HepG2 (cell line): Measurements from ENCODE around the gene SSBP4. TPM values are rescaled to one million over a fixed set of nuclear protein-coding genes. Genes with fewer than 3 reads are reported as not detected.

ENCODE experiments used
- ATAC-seq: fragments of 200-7000 bp; cut with Tn5 transposase; 3 replicates; pipeline ENCODE4 v1.9.1; 2020; ENCODE audit warnings: mild to moderate bottlenecking, moderate library complexity
- BruUV-seq: library from RNA; stranded (reverse); fragments of 400-500 nt; replicated peaks from 2 replicates; lab custom pipeline; 2021; lab: Mats Ljungman, UMichigan
- CTCF ChIA-PET: fragments of 300-600 bp; formaldehyde crosslinking; extraction: SDS; loops from one replicate; lab custom pipeline; 2021; ENCODE audit warnings: low total read pairs, inconsistent platforms, low intra/inter-chr PET ratio; lab: Yijun Ruan, JAX
- POLR2A ChIA-PET: fragments of 350-600 bp; sonication (Branson Sonifier 250); formaldehyde crosslinking; loops from one replicate; lab custom pipeline; 2020; ENCODE audit warnings: antibody characterized with exemption, inconsistent platforms; lab: Yijun Ruan, JAX
- DNase-seq: peaks from one replicate; pipeline ENCODE4 v3.0.0-alpha.2; 2015; ENCODE audit warnings: low spot score
- FAIRE-seq: peaks from 3 replicates; lab custom pipeline; 2011; peaks lifted over from hg19 to GRCh38; lab: Jason Lieb, UNC
- H2AFZ ChIP-seq: one replicate; pipeline ENCODE4 v1.6.1; 2011; ENCODE audit warnings: low read length, inconsistent platforms
- H3K27ac ChIP-seq: fragments of 300-600 bp; 3 replicates; pipeline ENCODE4 v1.8.0; 2011; ENCODE audit warnings: mixed run types, mild to moderate bottlenecking, mixed read lengths, low read length, inconsistent platforms; ENCODE audit not compliant: insufficient read depth; ENCODE audit errors: extremely low read length
- H3K27me3 ChIP-seq, 2 experiments: fragments of 200-600 bp in 1 of 2; 2 replicates in 1 of 2; 3 replicates in 1 of 2; pipeline versions ENCODE4 v1.6.0 to v1.8.0; 2011; ENCODE audit warnings: low read length in 2 of 2, mild to moderate bottlenecking in 2 of 2, moderate library complexity in 2 of 2, inconsistent platforms in 1 of 2; ENCODE audit not compliant: insufficient read depth in 2 of 2, control insufficient read depth in 1 of 2
- H3K36me3 ChIP-seq, 2 experiments: fragments of 200-600 bp in 1 of 2; replicated peaks in 1 of 2; 2 replicates in 1 of 2; 3 replicates in 1 of 2; pipeline versions ENCODE4 v1.5.1 to v1.8.0; 2011; ENCODE audit warnings: low read length in 2 of 2, inconsistent platforms in 1 of 2; ENCODE audit not compliant: insufficient read depth in 2 of 2, control insufficient read depth in 1 of 2
- H3K4me1 ChIP-seq: 2 replicates; pipeline ENCODE4 v1.5.1; 2012; ENCODE audit warnings: low read length, inconsistent platforms; ENCODE audit not compliant: insufficient read depth
- H3K4me2 ChIP-seq: 2 replicates; pipeline ENCODE4 v1.6.0; 2011; ENCODE audit warnings: low read depth, low read length, inconsistent platforms
- H3K4me3 ChIP-seq, 3 experiments: fragments of 200-600 bp in 1 of 3; sonication (generic), shearing (Covaris generic) in 1 of 3; replicated peaks in 1 of 3; 2 replicates each; pipeline ENCODE4 v1.5.1; 2011 to 2016; ENCODE audit warnings: low read length in 3 of 3, inconsistent platforms in 2 of 3, low read depth in 2 of 3, mild to moderate bottlenecking in 2 of 3, control low read depth in 1 of 3, mixed read lengths in 1 of 3; ENCODE audit not compliant: insufficient read depth in 1 of 3
- H3K79me2 ChIP-seq: one replicate; pipeline ENCODE4 v1.6.1; 2011; ENCODE audit warnings: low read length, inconsistent platforms; ENCODE audit not compliant: insufficient read depth
- H3K9ac ChIP-seq: 2 replicates; pipeline ENCODE4 v1.6.0; 2011; ENCODE audit warnings: mild to moderate bottlenecking, low read depth, low read length, inconsistent platforms; ENCODE audit not compliant: insufficient read depth
- H3K9me3 ChIP-seq: 2 replicates; pipeline ENCODE4 v1.5.1; 2012; ENCODE audit warnings: mild to moderate bottlenecking, low read length
- H4K20me1 ChIP-seq: 2 replicates; pipeline ENCODE4 v1.6.0; 2011; ENCODE audit warnings: inconsistent platforms, mild to moderate bottlenecking, low read length, moderate library complexity; ENCODE audit not compliant: insufficient read depth
- KLF6 ChIP-seq: IDR thresholded peaks from 2 replicates; pipeline ENCODE4 v1.8.0; 2016; ENCODE audit warnings: missing biosample characterization, missing genetic modification reagents
- NCOA2 ChIP-seq: sonication (generic); formaldehyde crosslinking; IDR thresholded peaks from 2 replicates; pipeline ENCODE4 v1.8.0; 2022; ENCODE audit warnings: inconsistent platforms
- NR1H2 ChIP-seq: sonication (generic); formaldehyde crosslinking; IDR thresholded peaks from 2 replicates; pipeline ENCODE4 v1.8.1; 2022; ENCODE audit warnings: low read depth, missing genetic modification reagents, borderline replicate concordance
- PLRG1 ChIP-seq: fragments of 450-650 bp; conservative IDR thresholded peaks from 2 replicates; pipeline ENCODE4 v1.6.1; 2016
- ZNF18 ChIP-seq: sonication (generic); formaldehyde crosslinking; IDR thresholded peaks from 2 replicates; pipeline ENCODE4 v1.8.0; 2022; ENCODE audit warnings: mild to moderate bottlenecking, missing genetic modification reagents; ENCODE audit not compliant: insufficient replicate concordance
- ZNF460 ChIP-seq: sonication (generic); formaldehyde crosslinking; IDR thresholded peaks from 2 replicates; pipeline ENCODE4 v1.5.1; 2020; ENCODE audit warnings: missing genetic modification reagents, mild to moderate bottlenecking, borderline replicate concordance
- ZNF713 ChIP-seq: sonication (generic); formaldehyde crosslinking; IDR thresholded peaks from 2 replicates; pipeline ENCODE4 v1.4.0; 2020; ENCODE audit warnings: mild to moderate bottlenecking, missing genetic modification reagents
- ZSCAN12 ChIP-seq: sonication (generic); formaldehyde crosslinking; IDR thresholded peaks from 2 replicates; pipeline ENCODE4 v1.9.0; 2021; ENCODE audit warnings: mild to moderate bottlenecking, missing genetic modification reagents
- WGBS: methylation state at CpG from one replicate; pipeline ENCODE4 v1.1.6; 2017; ENCODE audit warnings: low lambda C conversion rate; 5-methylcytosine and 5-hydroxymethylcytosine counted together
- in situ Hi-C: cut with HindIII; loops from 2 replicates; pipeline ENCODE4 v1.10.0; 2017; ENCODE audit warnings: low pct_unique_long_range_greater_than_20kb; ENCODE audit not compliant: extremely low pct_ligation_motif_present
- intact Hi-C: fragments of 100-400 bp; cut with micrococcal nuclease; formaldehyde crosslinking; loops from one replicate; pipeline ENCODE4 v1.10.0; 2022; ENCODE audit not compliant: unreplicated experiment
- polyA plus RNA-seq, 8 experiments: library from polyadenylated mRNA; depleted of rRNA in 3 of 8; stranded (reverse) in 7 of 8; unstranded in 1 of 8; fragments of >200 nt; fragmentation: Illumina TruSeq in 4 of 8; extraction: Trizol in 4 of 8; gene quantifications; 2 replicates each; pipeline versions ENCODE4 v1.2.1 to v1.2.3, GENCODE V29; 2011 to 2016; ENCODE audit warnings: low read depth in 4 of 8, missing spikeins in 1 of 8, mixed read lengths in 1 of 8; ENCODE audit not compliant: insufficient read depth in 1 of 8
- total RNA-seq, 5 experiments: library from RNA; depleted of rRNA; stranded (reverse); fragments of >200 nt; fragmentation: Illumina TruSeq; extraction: Trizol; gene quantifications; 2 replicates each; pipeline ENCODE4 v1.2.3, GENCODE V29; 2016; ENCODE audit warnings: low read depth in 1 of 5
- TF ChIP-seq, protein P1 (sequence below): sonication (generic); formaldehyde crosslinking; IDR thresholded peaks from 2 replicates; pipeline ENCODE4 v1.5.0; 2020; ENCODE audit warnings: mild to moderate bottlenecking, missing genetic modification reagents, borderline replicate concordance

The SSBP4 gene
- total and polyA plus RNA-seq, 2 of the 13 experiments (the other 11 are each of a cell fraction or from before 2014, with no cell fraction given): 20.8 to 39.5 TPM

- FAIRE-seq (no peak), ATAC-seq (no peak), DNase-seq (no peak)
- Histone ChIP-seq H3K4me3 (no peak overlapping the region), H3K9ac (no peak overlapping the region), H3K9me3 (no peaks in the 10 kb centered on the region), H2AFZ (no peak overlapping the region), H3K36me3 (peaks cover 43 to 70% of the 10 kb centered on the region in 2 experiments; a peak in 4 of 5 replicates), H3K79me2 (no peaks in the 10 kb centered on the region), H4K20me1 (peaks cover 7% of the 10 kb centered on the region; the same call in 1 of the 2 replicates), H3K4me2 (no peak overlapping the region), H3K27ac (no peak overlapping the region), H3K27me3 (no peaks in the 10 kb centered on the region), H3K4me1 (peaks cover 13% of the 10 kb centered on the region)
- no TSS peak for BruUV-seq
- 87% methylated on average over 5 of the region's 12 CpGs for WGBS
- ChIA-PET POLR2A (no interaction called here), CTCF (no interaction called here)
- in situ Hi-C loops: no loop called here
- TF ChIP-seq PLRG1 (no peak), ZNF18 (CRISPR knock-in tag) (no peak), ZNF460 (CRISPR knock-in tag) (no peak), ZSCAN12 (no peak), NR1H2 (CRISPR knock-in tag) (no peak), NCOA2 (CRISPR knock-in tag) (no peak), KLF6 (CRISPR knock-in tag) (no peak), ZNF713 (CRISPR knock-in tag) (no peak)
- TF ChIP-seq, protein P1, sequence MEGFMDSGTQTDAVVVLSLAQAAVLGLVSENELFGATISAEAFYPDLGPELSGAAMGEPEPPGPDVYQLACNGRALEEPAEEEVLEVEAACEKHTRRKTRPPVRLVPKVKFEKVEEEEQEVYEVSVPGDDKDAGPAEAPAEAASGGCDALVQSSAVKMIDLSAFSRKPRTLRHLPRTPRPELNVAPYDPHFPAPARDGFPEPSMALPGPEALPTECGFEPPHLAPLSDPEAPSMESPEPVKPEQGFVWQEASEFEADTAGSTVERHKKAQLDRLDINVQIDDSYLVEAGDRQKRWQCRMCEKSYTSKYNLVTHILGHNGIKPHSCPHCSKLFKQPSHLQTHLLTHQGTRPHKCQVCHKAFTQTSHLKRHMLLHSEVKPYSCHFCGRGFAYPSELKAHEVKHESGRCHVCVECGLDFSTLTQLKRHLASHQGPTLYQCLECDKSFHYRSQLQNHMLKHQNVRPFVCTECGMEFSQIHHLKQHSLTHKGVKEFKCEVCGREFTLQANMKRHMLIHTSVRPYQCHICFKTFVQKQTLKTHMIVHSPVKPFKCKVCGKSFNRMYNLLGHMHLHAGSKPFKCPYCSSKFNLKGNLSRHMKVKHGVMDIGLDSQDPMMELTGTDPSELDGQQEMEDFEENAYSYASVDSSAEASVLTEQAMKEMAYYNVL (CRISPR knock-in tag): no peak
- intact Hi-C loops: no loop called here
Measured at GRCh38 chr19:18446811-18447359, 27.7 kb downstream of the SSBP4 start.
